Peyer's patch (tissue), 4 donors: ENCODE measurements around the gene DHX8.

ENCODE experiments used
- CTCF ChIP-seq, 6 experiments: fragments of 450-650 bp in 4 of 6; fragments of 200-600 bp in 2 of 6; sonication (generic) in 1 of 6; IDR thresholded peaks; one replicate each; pipeline ENCODE4 v1.5.1; 2017 to 2019; ENCODE audit warnings: antibody characterized with exemption in 6 of 6, mild to moderate bottlenecking in 3 of 6, moderate library complexity in 1 of 6
- POLR2A ChIP-seq, 2 donors: fragments of 450-650 bp; IDR thresholded peaks; one replicate each; pipeline ENCODE4 v1.5.1; 2017; ENCODE audit warnings: antibody characterized with exemption in 2 of 2, mild to moderate bottlenecking in 2 of 2, moderate library complexity in 2 of 2

DNA sequence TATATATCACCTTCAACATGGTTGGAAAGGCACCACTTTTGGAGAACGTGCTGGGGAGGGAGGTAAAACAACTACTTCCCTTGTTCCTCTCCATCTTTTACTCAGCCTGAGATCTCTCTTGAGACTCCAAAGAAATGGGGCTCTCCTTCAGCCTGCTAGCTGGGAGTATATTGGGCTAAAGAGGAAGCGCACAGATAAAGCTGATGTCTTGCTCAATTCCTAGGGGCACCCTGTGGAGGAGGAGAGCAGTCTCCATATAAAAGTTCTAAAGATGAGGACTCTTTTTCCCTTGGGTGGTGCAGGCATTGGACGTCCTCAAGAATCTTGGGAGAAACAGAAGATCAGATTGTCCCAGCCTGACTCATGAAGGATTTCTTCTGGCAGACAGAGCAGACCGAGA, 67.0 kb downstream of the DHX8 start:
- TF ChIP-seq CTCF (IDR thresholded peaks at IDR 0.05) (no peak), POLR2A (IDR thresholded peaks at IDR 0.05) (no peak)
